Adrenal gland (tissue), 5 donors: ENCODE measurements around the gene SDK1.

Source experiments
- CTCF ChIP-seq, 6 experiments: fragments of 450-650 bp in 4 of 6; fragments of 200-600 bp in 2 of 6; sonication (generic) in 1 of 6; IDR thresholded peaks; 1 replicate in 5 of 6; 2 replicates in 1 of 6; pipeline versions ENCODE4 v1.5.1 to v1.8.0; 2016 to 2021; ENCODE audit warnings: antibody characterized with exemption in 6 of 6, mild to moderate bottlenecking in 2 of 6, moderate library complexity in 1 of 6
- POLR2A ChIP-seq, 2 donors: fragments of 450-650 bp; IDR thresholded peaks; one replicate each; pipeline ENCODE4 v1.6.1; 2017; ENCODE audit warnings: antibody characterized with exemption in 2 of 2, mild to moderate bottlenecking in 2 of 2, moderate library complexity in 1 of 2
- donor health status: DM: no; HTN: no; CAD: no.

GRCh38 chr7:3548815-3549214 is 247.8 kb downstream of the SDK1 start:
- TF ChIP-seq POLR2A (IDR thresholded peaks at IDR 0.05) (no peak), CTCF (IDR thresholded peaks at IDR 0.05) (no peak)
